ENCODE data around the gene OR8A1.

GRCh38 chr11:124595302-124595701 lies 25.5 kb downstream of the OR8A1 start:
- no peak for TF ChIP-seq CTCF (IDR thresholded peaks at IDR 0.05; ENCODE audit: low read length)
- no peak for TF ChIP-seq EZH2 (IDR thresholded peaks at IDR 0.05; ENCODE audit: borderline replicate concordance, low read length)
